Muscle of leg (tissue), 11 donors: ENCODE data around the gene NDUFB4. TPM values are rescaled to one million over a fixed set of nuclear protein-coding genes. Genes with fewer than 3 reads are reported as not detected.
"Not testable (repeated sequence)": the region's sequence is repeated elsewhere in the genome, so short reads cannot be mapped to it uniquely, and the experiment has no call there.

Source experiments
- DNase-seq: peaks from one replicate; pipeline ENCODE4 v3.0.0; 2013
- H3K27ac ChIP-seq: one replicate; pipeline ENCODE4 v1.5.1; 2013; ENCODE audit warnings: mild to moderate bottlenecking, low read length, control low read depth
- H3K27me3 ChIP-seq: one replicate; pipeline ENCODE4 v1.6.1; 2013; ENCODE audit warnings: low read length; ENCODE audit not compliant: control insufficient read depth, insufficient read depth
- H3K36me3 ChIP-seq: one replicate; pipeline ENCODE4 v1.6.1; 2013; ENCODE audit warnings: low read length; ENCODE audit not compliant: control insufficient read depth, insufficient read depth
- H3K4me1 ChIP-seq: one replicate; pipeline ENCODE4 v1.6.1; 2013; ENCODE audit warnings: low read length; ENCODE audit not compliant: control insufficient read depth, insufficient read depth
- H3K4me3 ChIP-seq: one replicate; pipeline ENCODE4 v1.5.1; 2013; ENCODE audit warnings: low read length, control low read depth
- H3K9me3 ChIP-seq: replicated peaks from 2 replicates; pipeline ENCODE4 v1.6.1; 2013; ENCODE audit warnings: low read depth, low read length; ENCODE audit not compliant: control insufficient read depth
- WGBS: methylation state at CpG from one replicate; pipeline ENCODE4 v1.1.5; 2013; ENCODE audit warnings: missing lambda C conversion rate; ENCODE audit not compliant: insufficient coverage; 5-methylcytosine and 5-hydroxymethylcytosine counted together
- polyA plus RNA-seq, 8 donors: library from polyadenylated mRNA; unstranded; fragments of 120-200 nt; gene quantifications; one replicate each; pipeline versions ENCODE4 v1.2.1 to v1.2.3, GENCODE V29; 2013; ENCODE audit warnings: inconsistent platforms in 1 of 8, low replicate concordance in 1 of 8; ENCODE audit not compliant: insufficient read length in 8 of 8, insufficient read depth in 1 of 8
- total RNA-seq: library from RNA; stranded (reverse); fragments of 120-200 nt; gene quantifications from one replicate; pipeline ENCODE4 v1.2.4, GENCODE V29; 2013

Gene NDUFB4
- total and polyA plus RNA-seq, 9 donors: 131 to 194 (median 173) TPM

DNA sequence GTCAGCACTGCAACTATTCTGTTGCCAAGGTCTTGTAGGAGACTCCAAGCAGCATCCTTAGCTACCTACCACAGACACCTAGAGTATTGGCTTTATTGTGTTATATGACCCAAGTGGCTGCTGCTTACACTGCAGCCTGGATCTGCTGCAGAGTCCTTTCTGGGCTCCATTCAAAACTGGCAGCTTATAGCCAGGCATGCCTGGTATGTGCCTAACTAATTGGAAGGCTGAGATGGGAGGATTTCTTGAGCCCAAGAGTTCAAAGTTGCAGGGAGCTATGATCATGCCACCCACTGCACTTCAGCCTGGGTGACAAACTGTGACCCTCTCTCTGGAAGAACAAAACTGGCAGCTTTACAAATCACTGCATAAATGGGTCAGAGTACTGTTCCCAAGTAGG lies 8.6 kb downstream of the NDUFB4 start:
- Histone ChIP-seq H3K27me3 (no peaks in the 10 kb centered on the region), H3K36me3 (peaks cover 14% of the 10 kb centered on the region), H3K4me3 (no peak overlapping the region), H3K4me1 (no peaks in the 10 kb centered on the region), H3K27ac (no peak overlapping the region), H3K9me3 (no peaks in the 10 kb centered on the region)
- no peak for DNase-seq

DNA sequence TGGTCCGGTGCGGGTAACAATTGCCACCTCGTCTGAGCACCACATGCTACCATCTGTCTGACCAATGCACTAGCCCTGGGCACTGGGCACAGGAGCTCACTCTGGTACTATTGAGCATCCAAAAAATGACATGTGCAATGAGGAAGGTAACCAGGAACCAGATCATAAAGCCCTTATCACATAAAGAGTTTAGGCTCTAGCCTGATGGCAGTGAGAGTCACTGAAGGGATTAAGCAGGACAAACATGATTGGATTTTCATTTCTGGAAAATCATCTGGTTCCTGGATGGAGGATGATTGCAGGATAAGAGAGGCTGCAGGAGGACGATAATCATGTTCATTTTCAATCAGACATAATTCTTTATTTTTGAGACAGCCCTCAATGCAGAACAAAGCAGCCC lies 12.4 kb downstream of the NDUFB4 start:
- Histone ChIP-seq H3K36me3 (peaks cover 2% of the 10 kb centered on the region), H3K27ac (no peak overlapping the region), H3K9me3 (no peaks in the 10 kb centered on the region), H3K4me1 (no peaks in the 10 kb centered on the region), H3K4me3 (no peak overlapping the region), H3K27me3 (no peaks in the 10 kb centered on the region)
- 81% methylated on average over 3 of the region's 4 CpGs for WGBS
- DNase-seq: no peak

DNA sequence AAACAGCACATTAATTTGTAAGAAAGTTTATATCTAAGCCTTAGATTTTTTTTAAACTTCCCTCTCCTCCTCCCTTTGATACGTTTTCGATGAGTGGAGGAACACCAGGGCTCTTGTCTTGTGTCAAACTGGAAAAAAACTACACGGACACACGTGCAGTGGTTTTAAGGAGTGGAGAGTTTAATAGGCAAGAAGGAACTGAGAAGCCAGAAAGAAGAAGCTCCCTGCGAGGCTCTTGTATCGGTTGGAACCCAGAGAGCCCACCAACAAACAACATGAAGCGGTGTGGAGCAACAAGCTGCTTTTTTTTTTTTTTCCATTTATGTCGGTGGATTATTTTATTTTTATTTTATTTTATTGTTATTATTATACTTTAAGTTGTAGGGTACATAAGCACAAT lies 18.6 kb downstream of the NDUFB4 start:
- H3K27ac ChIP-seq: no peak overlapping the region
- peak; percentile 36 for DNase-seq
- H3K4me1 ChIP-seq: no peaks in the 10 kb centered on the region
- no peaks in the 10 kb centered on the region for H3K36me3 ChIP-seq
- no peaks in the 10 kb centered on the region for H3K27me3 ChIP-seq
- no peak overlapping the region for H3K4me3 ChIP-seq
- 50% methylated on average over 2 of the region's 8 CpGs for WGBS
- no peaks in the 10 kb centered on the region for H3K9me3 ChIP-seq

DNA sequence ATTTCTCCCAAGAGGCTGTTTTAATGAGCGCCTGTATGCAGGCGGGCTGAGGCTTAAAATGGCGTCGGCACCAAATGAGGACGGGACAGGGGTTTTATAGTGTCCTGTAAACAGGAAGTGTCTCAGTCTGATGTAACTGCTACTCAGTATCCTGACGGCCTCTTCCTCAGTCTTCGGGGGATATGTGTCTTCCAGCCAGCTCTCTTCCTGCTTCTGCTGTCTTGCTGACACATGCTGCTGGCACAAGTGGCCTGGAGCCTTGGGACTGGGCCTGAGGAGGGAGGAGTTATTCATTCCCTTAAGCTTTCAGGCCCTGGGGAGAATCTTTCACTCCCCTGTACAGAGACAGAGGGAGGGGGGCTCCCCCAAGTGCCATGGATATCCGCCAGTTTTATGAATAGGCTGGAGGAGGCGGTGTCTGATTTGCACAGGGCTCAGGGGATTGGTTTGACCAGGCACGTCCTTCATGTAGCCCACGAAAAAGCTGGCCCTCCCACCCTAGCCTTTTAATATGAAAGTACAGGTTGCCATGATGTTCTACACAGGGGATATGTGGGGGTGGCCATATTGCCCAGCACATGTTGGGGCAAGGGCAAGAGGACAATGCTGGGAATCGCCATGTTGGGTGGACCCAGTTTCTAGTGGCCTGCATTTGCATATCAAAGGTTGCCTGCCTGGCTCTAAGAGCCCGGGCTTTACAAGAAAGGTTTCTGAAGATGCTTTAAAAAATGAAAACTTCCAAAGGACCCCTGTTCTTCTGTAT lies 19.9 kb downstream of the NDUFB4 start:
- Histone ChIP-seq H3K27ac (no peak overlapping the region), H3K36me3 (no peaks in the 10 kb centered on the region), H3K27me3 (no peaks in the 10 kb centered on the region), H3K4me1 (no peaks in the 10 kb centered on the region), H3K9me3 (no peaks in the 10 kb centered on the region), H3K4me3 (no peak overlapping the region)
- peak; percentile 37 for DNase-seq
- 61% methylated on average over 7 of the region's 13 CpGs for WGBS

DNA sequence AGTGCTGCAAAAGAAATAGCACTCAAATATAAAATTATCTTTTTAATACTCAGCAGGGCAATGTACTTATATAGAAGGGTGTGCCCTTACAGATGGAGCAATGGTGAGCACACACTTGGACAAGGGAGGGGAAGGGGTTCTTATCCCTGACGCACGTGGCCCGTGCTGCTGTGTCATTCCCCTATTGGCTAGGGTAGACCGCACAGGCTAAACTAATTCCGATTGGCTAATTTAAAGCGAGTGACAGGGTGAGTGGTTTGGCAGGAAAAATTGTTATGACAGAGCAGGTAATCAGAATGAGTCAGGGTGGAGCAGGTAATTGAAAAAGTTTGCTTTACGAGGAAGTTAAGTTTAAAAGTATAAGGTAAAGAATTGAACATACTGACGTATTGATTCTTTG lies 20.6 kb downstream of the NDUFB4 start:
- H3K36me3 ChIP-seq, H3K4me1 ChIP-seq, H3K9me3 ChIP-seq, H3K27me3 ChIP-seq, H3K4me3 ChIP-seq, H3K27ac ChIP-seq, DNase-seq: not testable (repeated sequence)
- 79% methylated on average over 6 of the region's 8 CpGs for WGBS

DNA sequence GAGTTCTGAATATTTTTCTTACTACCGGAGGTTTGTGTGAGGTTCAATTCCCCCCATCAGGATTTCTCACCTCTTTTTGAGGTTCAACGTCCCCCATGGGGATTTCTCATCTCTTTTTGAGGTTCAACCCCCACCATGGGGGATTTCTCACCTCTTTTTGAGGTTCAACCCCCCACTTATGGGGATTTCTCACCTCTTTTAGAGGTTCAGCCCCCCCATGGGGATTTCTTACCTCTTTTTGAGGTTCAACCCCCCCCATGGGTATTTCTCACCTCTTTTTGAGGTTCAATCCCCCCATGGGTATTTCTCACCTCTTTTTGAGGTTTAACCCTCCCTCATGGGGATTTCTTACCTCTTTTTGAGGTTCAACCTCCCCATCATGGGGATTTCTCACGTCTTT lies 26.3 kb downstream of the NDUFB4 start:
- no peaks in the 10 kb centered on the region for H3K36me3 ChIP-seq
- no peak overlapping the region for H3K27ac ChIP-seq
- no peaks in the 10 kb centered on the region for H3K4me1 ChIP-seq
- H3K4me3 ChIP-seq: no peak overlapping the region
- H3K9me3 ChIP-seq: peaks cover 20% of the 10 kb centered on the region
- WGBS: 71% methylated on average over 1 of the region's 3 CpGs
- no peak for DNase-seq
- H3K27me3 ChIP-seq: no peaks in the 10 kb centered on the region

DNA sequence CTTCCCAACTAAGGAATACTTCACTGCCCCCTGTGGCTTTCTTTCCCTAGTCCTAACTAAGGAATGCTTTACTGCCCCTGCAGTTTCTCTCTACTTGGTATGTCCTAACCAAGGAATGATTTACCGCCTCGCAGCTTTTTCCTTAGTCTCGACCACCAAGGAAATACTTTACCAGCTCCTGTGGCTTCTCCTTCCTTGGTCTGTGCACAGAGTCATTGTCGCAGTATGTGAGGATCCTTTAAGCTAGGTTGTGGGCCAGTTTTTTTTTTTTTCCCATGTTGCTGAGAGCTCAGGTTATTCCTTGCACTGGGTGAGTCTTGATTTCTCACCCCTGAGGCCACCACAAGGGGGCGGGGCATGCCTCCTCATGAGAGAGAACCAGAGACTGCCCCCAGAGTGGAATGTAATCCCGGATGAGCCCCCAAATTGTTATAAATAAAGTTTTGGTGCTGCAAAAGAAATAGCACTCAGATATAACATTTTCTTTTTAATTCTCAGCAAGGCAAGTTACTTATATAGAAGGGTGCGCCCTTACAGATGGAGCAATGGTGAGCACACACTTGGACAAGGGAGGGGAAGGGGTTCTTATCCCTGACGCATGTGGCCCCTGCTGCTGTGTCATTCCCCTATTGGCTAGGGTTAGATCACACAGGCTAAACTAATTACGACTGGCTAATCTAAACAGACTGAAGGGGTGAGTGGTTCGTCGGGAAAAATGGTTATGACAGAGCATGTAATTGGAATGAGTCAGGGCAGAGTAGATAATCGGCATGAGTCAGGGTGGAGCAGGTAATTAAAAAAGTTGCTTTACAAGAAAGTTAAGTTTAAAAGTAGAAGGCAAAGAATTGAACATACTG lies 27.0 kb downstream of the NDUFB4 start:
- Histone ChIP-seq H3K9me3 (peaks cover 20% of the 10 kb centered on the region), H3K27ac (no peak overlapping the region), H3K27me3 (no peaks in the 10 kb centered on the region), H3K36me3 (no peaks in the 10 kb centered on the region), H3K4me1 (no peaks in the 10 kb centered on the region), H3K4me3 (no peak overlapping the region)
- no peak for DNase-seq
- 96% methylated on average over 9 of the region's 12 CpGs for WGBS

DNA sequence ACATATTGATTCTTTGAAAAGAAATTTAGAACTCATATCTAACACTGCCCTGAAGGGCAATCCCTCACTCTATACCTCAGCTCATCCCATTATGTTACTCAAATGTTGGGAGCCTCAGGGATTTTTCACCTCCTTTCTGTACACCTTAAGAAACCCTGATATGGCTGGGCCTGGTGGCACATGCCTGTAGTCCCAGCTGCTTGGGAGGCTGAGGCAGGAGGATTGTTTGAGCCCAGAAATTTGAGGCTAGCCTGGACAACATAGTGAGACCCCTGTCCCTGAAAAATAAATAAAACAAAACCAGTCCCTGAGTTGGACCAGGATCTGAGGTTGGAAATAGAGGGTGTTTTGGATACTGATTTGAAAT lies 27.6 kb downstream of the NDUFB4 start:
- Histone ChIP-seq H3K4me3 (no peak overlapping the region), H3K27ac (no peak overlapping the region)
- no peak for DNase-seq

DNA sequence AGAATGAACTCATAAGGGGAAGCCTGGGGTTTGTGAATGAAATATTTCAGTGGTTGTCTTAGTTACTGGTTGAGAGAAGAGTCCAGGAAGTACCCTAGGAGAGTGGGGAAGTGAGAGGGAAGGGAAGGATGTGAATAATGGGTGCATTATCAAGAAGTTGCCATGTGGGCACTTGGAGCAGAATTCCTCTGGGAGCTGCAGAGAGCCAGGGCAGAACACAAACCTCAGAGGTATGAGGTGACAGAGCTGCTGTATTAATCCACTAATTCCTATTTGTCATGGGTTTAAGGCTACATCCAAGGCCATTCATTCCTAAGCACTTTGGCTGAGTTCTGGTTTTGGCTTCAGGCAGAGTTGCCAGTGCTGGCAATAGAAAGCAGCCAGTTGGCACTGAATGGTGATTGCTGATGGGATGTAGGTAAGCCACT lies 29.0 kb downstream of the NDUFB4 start:
- Histone ChIP-seq H3K9me3 (peaks cover 20% of the 10 kb centered on the region), H3K36me3 (no peaks in the 10 kb centered on the region), H3K27me3 (no peaks in the 10 kb centered on the region), H3K27ac (no peak overlapping the region), H3K4me3 (no peak overlapping the region), H3K4me1 (no peaks in the 10 kb centered on the region)
- DNase-seq: no peak

More for the DNA sequence above, 27.6 kb downstream of the NDUFB4 start:
- Histone ChIP-seq H3K9me3 (peaks cover 20% of the 10 kb centered on the region), H3K36me3 (no peaks in the 10 kb centered on the region), H3K27me3 (no peaks in the 10 kb centered on the region), H3K4me1 (no peaks in the 10 kb centered on the region)

DNA sequence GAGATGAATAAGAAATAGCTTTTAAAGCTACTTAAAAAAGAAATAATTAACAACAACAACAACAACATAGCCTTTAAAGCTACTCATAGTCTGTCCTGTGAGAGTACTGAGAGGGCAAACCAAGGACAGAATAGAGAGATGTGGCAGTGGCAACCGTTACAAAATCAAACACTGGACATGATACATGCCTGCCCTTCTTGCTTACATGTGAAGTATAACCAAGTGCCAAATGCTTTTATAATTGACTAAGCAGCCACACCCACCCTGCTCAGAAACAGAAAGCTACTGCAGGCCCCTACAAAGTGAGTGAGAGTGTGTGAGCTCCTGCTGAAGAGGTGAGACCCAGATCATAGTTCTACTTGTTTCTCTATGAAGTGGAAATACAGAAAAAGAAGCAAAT lies 38.4 kb downstream of the NDUFB4 start:
- WGBS: no CpG with 5 or more reads among the region's 1 CpG

More for the DNA sequence above, 38.4 kb downstream of the NDUFB4 start:
- Histone ChIP-seq H3K4me3 (no peak overlapping the region), H3K27ac (no peak overlapping the region), H3K36me3 (no peaks in the 10 kb centered on the region), H3K4me1 (no peaks in the 10 kb centered on the region), H3K9me3 (no peaks in the 10 kb centered on the region), H3K27me3 (no peaks in the 10 kb centered on the region)
- no peak for DNase-seq
